OCI-LY1 (cell line): ENCODE results near the gene LETM1.
"Not testable (repeated sequence)": the region's sequence is repeated elsewhere in the genome, so short reads cannot be mapped to it uniquely, and the experiment has no call there.

Experiments used
- CTCF ChIP-seq: fragments of 200-600 bp; sonication (generic), shearing (Covaris generic); IDR thresholded peaks from 2 replicates; pipeline ENCODE4 v1.5.1; 2017; ENCODE audit warnings: mild to moderate bottlenecking, antibody characterized with exemption, low read length, moderate library complexity, mixed read lengths
- EZH2 ChIP-seq: fragments of 200-600 bp; sonication (generic), shearing (Covaris generic); IDR thresholded peaks from 2 replicates; pipeline ENCODE4 v1.8.0; 2017; ENCODE audit warnings: borderline replicate concordance, mixed run types, mild to moderate bottlenecking, antibody characterized with exemption, low read length, moderate library complexity, mixed read lengths

GRCh38 chr4:1844618-1845017, 11.3 kb downstream of the LETM1 start:
- not testable (repeated sequence) for TF ChIP-seq CTCF, EZH2
